ENCODE results near the gene MAP3K14.

- TF ChIP-seq POLR2A (IDR thresholded peaks at IDR 0.05; ENCODE audit: low read length), result no peak
- no peak for TF ChIP-seq GATA1 (IDR thresholded peaks at IDR 0.05; ENCODE audit: low read depth, low read length)
Measured at GRCh38 chr17:45289301-45290268, 27.2 kb downstream of the MAP3K14 start.
